ENCODE results near the gene INPP1.
"Not testable (repeated sequence)": the region's sequence is repeated elsewhere in the genome, so short reads cannot be mapped to it uniquely, and the experiment has no call there.

Gene INPP1

DNA sequence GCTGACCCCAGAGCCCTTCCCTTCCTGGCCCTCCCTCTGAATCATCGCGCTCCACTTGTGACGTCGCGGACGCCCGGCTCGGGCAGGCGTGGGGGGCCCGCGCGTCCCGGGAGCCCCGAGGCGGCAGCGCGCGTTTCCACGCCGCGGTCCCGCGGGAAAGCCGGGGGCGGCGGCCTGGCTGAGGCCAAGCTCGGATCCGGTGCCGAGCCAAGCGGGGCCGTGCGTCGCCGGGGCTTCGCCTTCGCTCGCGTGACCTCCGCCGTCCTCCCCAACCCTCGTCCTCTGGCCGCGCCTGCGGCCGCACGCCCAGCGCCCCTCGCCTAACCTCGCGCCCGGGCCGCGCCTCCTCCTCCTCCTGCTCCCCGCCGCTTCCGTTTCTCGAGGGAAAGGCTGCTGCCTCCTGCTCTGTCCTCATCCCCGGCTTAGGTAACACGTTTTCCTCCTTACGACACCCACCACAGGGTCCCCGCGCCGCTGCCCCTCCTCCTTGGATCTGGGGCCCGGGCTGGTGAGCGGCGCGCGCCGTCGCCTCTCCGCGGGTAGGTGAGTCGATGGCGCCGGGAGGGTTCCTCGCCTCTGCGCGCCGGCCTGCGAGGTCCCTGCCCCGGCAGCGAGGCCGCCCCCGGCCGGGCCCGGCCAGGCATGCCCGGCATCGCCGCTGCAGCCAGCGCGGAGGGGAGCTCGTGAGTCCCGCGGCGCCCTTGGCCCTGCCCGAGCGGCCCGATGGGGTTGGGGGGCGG, at the start of gene INPP1:
Gene INPP1 (plus strand): TSS at position 54 of the 740 bp plus-strand sequence. CDS start 16,514 bp downstream, outside the sequence.
- DNase-seq, result peak; percentile 14

GRCh38 chr2:190297880-190298279, 45.5 kb upstream of the INPP1 start:
- not testable (repeated sequence) for DNase-seq

- DNase-seq, result no peak
Measured at GRCh38 chr2:190301032-190301431, 42.4 kb upstream of the INPP1 start.

DNA sequence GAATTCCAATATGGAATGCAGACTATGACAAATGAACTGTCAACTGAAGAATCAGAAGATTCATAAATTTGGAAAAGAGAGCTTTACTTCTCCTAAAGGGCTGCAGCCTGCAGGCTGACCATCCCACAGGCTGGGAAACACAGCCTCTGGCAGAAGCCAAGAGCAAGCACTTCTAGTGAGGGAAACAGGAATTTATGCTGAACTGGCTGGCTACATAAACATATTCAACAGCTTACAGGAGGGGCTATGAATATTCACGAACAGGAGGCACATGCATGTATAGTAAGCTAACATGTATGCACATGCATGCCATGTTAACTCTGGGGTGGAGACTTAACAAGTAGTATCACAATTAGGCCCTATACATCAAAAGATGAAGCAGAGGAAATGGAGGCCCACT, 41.3 kb upstream of the INPP1 start:
- no peak for DNase-seq

- no peak for DNase-seq
Measured at GRCh38 chr2:190303647-190304046, 39.7 kb upstream of the INPP1 start.

DNA sequence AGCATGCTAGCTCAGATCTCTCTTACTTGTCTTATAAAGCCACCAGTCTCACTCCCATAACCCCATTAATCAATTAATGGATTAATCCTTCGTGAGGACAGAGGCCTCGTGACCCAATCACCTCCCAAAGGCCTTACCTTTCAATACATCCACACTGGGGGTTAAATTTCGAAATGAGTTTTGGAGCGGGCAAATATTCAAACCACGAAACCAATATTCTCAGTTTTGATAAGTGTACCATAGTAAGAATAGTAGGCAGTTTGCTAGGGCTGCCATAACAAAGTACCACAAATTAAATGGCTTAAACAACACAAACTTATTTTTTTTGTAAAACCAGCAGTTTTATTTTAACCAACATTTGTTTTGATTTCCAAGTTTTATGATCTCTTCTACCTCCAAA, 39.0 kb upstream of the INPP1 start:
- no peak for DNase-seq

GRCh38 chr2:190308031-190308430, 35.4 kb upstream of the INPP1 start:
- DNase-seq, result no peak

- no peak for DNase-seq
Measured at GRCh38 chr2:190311893-190312634, 31.3 kb upstream of the INPP1 start.

DNA sequence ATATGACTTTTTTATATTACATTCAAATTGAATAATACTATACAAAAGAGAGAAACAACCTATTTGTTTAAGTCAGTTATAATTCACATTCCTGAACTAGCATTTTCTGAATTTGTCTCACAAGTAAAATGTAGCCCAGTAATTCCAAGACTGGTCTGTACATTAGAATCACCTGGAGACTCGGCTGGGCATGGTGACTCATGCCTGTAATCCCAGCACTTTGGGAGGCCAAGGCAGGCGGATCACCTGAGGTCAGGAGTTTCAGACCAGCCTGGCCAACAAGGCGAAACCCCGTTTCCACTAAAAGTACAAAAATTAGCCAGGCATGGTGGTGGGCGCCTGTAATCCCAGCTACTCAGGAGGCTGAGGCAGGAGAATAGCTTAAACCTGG, 30.8 kb upstream of the INPP1 start:
- not testable (repeated sequence) for DNase-seq

DNA sequence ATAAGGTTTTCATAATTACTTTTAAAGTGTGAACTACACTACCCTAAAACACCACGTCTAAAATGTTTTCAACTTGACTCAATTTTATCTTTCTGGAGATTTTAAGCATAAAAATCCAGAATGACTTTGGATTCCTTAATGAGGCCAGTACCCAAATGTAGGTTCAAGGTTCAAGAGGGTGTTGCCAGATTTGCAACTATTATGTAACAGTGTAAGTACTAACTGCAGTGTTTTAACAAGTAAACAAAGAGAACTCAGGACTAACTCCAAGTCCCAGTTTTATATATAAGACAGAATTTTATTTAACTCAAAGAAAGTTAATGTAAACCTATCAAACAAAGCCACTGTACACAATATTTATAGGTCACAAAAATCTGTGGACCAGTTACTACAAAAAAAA, 29.5 kb upstream of the INPP1 start:
- DNase-seq, result no peak

GRCh38 chr2:190315273-190315672, 28.1 kb upstream of the INPP1 start:
- DNase-seq, result no peak

- DNase-seq, result no peak
Measured at GRCh38 chr2:190318514-190318913, 24.9 kb upstream of the INPP1 start.

GRCh38 chr2:190318931-190319554, 24.3 kb upstream of the INPP1 start:
- no peak for DNase-seq

DNA sequence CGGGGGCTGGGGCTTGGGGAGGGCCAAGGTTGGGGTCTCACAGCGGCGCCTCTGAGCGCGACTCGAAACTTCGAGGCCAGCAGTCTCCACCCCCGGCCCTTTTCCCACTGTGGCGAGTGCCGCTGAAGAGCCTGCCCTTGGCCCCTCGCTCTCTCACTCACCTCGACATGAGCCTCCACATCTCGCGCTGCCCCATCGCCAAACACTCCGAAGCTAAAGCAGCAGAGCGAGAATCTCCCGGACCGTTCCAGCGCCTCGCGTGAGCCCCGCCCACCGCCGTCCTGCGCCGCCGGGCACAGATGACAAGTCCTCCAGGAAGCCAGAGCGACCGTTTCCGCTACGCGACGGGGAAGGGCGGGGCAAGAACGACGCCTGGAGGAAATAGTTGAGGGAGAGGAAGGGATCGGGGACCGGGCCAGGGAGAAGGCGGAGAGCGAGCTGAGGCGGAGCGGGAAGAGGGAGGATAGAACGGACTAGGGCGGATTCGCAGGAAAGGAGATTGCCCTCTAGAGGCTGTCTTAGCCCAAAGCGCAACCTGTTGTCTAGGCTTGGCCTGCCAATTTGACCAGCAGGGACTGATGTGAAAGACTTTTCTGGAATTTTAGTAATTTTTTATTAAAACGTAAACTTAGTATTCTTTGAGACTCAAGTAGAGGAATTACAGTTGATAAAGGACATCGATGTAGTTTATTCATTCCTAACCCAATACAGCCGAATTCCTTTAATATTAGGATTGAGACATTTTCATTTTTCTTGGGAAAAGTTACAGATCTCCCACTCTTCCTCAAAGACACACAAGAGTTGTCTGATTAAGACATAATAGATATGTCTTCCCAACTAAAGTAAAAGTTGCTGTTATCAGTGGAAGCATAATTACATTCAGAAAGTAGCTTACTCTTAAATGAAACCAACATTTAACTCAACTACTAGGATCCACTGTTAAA, 23.6 kb upstream of the INPP1 start, which contains the start of gene HIBCH:
Gene HIBCH (minus strand): TSS at position 272 of the 944 bp plus-strand sequence. CDS start 76 bp downstream, at position 196.
- peak; percentile 94 for DNase-seq

- no peak for DNase-seq
Measured at GRCh38 chr2:190320696-190321095, 22.7 kb upstream of the INPP1 start.

DNA sequence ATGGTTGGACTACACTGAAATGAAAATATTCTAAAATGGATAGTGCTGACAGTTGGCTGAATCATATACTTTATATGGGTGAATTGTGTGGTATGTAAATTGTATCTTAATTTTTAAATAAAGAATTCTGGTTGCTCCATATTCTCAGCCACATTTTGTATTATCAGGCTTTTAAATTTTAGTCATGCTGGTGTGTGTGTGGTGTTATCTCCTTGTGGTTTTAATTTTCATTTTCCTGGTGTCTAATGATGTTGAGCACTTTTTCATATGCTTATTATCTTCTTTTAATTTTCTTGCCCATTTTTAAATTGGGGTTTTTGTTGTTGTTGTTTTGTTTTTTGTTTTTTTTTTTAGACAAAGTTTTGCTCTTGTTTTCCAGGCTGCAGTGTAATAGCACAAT, 20.0 kb upstream of the INPP1 start:
- no peak for DNase-seq

- DNase-seq, result no peak
Measured at GRCh38 chr2:190325588-190325987, 17.8 kb upstream of the INPP1 start.

DNA sequence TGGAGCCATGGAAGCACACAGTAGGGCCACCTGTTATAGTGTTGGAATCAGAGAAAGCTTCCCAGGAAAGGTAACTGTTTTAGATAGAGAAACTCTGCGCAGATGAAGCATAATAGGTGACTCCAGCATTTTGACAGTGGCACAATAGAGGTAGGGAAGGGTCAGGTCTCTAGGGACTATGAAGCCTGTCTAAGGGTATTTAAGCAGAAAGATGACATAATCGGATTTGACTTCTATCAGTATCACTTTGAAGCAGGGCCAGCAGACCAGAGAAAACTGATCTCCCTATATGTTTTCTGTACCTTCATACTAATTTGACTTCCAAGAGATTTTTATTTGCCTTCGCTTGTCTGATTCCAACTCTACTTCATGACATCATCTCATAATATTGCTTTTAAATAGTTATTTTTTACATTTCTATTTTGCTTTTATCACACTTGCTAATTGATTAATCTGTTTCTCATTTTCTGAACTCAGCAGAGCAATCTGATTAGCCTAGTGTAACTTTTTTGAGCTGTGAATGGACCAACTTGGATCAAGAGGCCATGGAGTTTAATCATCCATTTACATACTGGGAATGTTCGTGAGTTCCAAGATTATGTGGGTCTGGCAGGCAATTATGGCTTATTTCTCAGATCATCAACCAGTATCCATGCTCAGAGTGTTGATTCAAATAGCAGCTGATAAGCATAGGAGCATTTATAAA, 15.4 kb upstream of the INPP1 start:
- DNase-seq, result no peak

DNA sequence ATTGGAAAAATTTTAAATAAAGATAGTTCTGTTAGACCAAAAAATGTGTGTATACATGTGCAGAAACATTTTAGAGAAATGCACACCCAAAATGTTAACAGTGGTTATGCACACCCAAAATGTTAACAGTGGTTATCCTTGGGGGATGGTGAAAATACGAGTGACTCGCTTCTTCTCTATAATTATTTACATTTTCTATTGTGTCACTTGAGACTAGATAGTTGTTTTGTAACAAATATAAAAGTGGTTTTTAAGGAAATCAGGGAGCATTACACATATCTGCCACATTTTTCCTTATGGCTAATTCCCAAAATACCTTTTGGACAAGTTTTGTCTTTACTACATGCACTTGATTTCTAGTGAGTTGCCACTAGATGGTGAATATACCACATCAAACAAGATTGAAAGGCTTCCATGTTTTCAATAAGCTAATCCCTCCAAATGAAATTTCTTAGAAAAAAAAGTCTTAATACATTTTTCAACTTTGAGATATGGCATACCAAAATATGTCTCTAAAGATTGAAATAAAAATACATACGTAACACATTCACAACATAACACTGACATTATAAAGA, 14.7 kb upstream of the INPP1 start:
- no peak for DNase-seq

- DNase-seq, result no peak
Measured at GRCh38 chr2:190333395-190333794, 10.0 kb upstream of the INPP1 start.

DNA sequence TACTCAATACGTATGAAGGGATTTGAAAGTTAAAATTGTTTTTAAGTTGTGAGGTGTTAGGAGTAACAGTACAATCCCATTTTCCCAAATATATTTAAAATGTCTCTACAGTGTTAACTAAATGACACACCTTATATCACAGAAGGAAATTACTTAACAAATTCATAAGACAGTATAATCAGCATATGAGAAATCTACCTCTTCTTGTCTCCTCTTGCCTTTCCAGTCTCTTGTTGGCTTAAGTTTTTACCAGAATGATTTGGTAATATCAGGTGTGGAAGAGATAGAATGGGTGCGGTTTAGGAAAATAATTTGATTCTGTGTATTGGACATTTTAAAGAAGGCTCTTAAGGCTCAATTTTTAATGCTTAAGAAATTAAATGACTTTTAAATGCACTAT, 9.5 kb upstream of the INPP1 start:
- DNase-seq, result no peak
